Measurements from ENCODE around the gene KMT2D. TPM values are rescaled to one million over a fixed set of nuclear protein-coding genes. Genes with fewer than 3 reads are reported as not detected.

The KMT2D gene
- total and polyA plus RNA-seq, 10 of the 15 experiments (the other 5 are each of a cell fraction or from before 2014, with no cell fraction given): 0.51 to 71.5 (median 10.4) TPM

- no peaks in the 10 kb centered on the region for H3K9me3 ChIP-seq (replicated peaks; ENCODE audit: control insufficient read depth, insufficient read depth, low read length)
- no peak overlapping the region for H3K4me2 ChIP-seq (ENCODE audit: control insufficient read depth, insufficient read depth)
- 95% methylated on average over 13 of the region's 13 CpGs for WGBS (ENCODE audit: insufficient coverage, insufficient replicate concordance, low lambda C conversion rate, missing lambda C conversion rate)
- TF ChIP-seq ELK1 (IDR thresholded peaks at IDR 0.05; ENCODE audit: low read depth, low read length) (no peak), BACH1 (IDR thresholded peaks at IDR 0.05; ENCODE audit: borderline replicate concordance) (no peak), TCF12 (IDR thresholded peaks at IDR 0.05; ENCODE audit: low read depth, low read length) (no peak), SPI1 (IDR thresholded peaks at IDR 0.05; ENCODE audit: borderline replicate concordance, insufficient read depth, low read depth, low read length) (no peak), POLR2A (IDR thresholded peaks at IDR 0.05; ENCODE audit: low read depth, low read length) (0 out of 2 replicates have a peak, but pooled peaks have one; percentile 33)
- H3K27ac ChIP-seq (ENCODE audit: control insufficient read depth, insufficient read depth): no peak overlapping the region
- DNase-seq (ENCODE audit: low read depth, low spot score) (no peak), ATAC-seq (no peak), FAIRE-seq (no peak)
- H3K36me3 ChIP-seq (ENCODE audit: control insufficient read depth in 2 of 2, insufficient read depth in 2 of 2, low read length in 1 of 2): peaks cover 49 to 71% of the 10 kb centered on the region in 2 experiments
- SMC1A ChIA-PET (ENCODE audit: uncharacterized antibody, unreplicated experiment): no interaction called here
- RAD21 ChIA-PET (ENCODE audit: unreplicated experiment): no interaction called here
- H3K27me3 ChIP-seq (replicated peaks in 1 of 2; ENCODE audit: control insufficient read depth in 2 of 2, insufficient read depth in 2 of 2, low read length in 1 of 2): no peaks in the 10 kb centered on the region
- H3K9ac ChIP-seq (ENCODE audit: control insufficient read depth, insufficient read depth, low read length): no peak overlapping the region
- no TSS peak for BruUV-seq (replicated peaks)
- peaks cover 16% of the 10 kb centered on the region for H3K79me2 ChIP-seq (ENCODE audit: control insufficient read depth, insufficient read depth, low read length)
- no peak overlapping the region for H3K4me3 ChIP-seq
- intact Hi-C loops (cut with micrococcal nuclease; ENCODE audit: unreplicated experiment) (no loop called here), in situ Hi-C loops (cut with MboI) (no loop called here)
- peaks cover 20% of the 10 kb centered on the region for H4K20me1 ChIP-seq (ENCODE audit: control insufficient read depth, insufficient read depth)
- H2AFZ ChIP-seq (ENCODE audit: control insufficient read depth, low read depth, low read length): no peak overlapping the region
- H3K4me1 ChIP-seq (ENCODE audit: control insufficient read depth, insufficient read depth, low read length): no peaks in the 10 kb centered on the region
- POLR2A ChIA-PET: interaction anchor here (1.0 kb wide), 1 partner anchor 13 kb away, joined by 3 read pairs; no protein-coding TSS in a partner anchor
- CTCF ChIA-PET: no interaction called here
These were observed 9.9 kb downstream of the KMT2D start for GRCh38 chr12:49050507-49051372.

Data from GM12878 (cell line).